ACHN (cell line): Measurements from ENCODE around the gene FAIM.
"Not testable (repeated sequence)": the region's sequence is repeated elsewhere in the genome, so short reads cannot be mapped to it uniquely, and the experiment has no call there.

Source experiments
- DNase-seq: peaks from one replicate; pipeline ENCODE4 v3.0.0-alpha.2; 2015
- in situ Hi-C: cut with HindIII; loops from 2 replicates; pipeline ENCODE4 v1.10.0; 2017; ENCODE audit warnings: low sequenced_read_pairs, low pct_ligation_motif_present, low pct_unique_long_range_greater_than_20kb

The FAIM gene

DNA sequence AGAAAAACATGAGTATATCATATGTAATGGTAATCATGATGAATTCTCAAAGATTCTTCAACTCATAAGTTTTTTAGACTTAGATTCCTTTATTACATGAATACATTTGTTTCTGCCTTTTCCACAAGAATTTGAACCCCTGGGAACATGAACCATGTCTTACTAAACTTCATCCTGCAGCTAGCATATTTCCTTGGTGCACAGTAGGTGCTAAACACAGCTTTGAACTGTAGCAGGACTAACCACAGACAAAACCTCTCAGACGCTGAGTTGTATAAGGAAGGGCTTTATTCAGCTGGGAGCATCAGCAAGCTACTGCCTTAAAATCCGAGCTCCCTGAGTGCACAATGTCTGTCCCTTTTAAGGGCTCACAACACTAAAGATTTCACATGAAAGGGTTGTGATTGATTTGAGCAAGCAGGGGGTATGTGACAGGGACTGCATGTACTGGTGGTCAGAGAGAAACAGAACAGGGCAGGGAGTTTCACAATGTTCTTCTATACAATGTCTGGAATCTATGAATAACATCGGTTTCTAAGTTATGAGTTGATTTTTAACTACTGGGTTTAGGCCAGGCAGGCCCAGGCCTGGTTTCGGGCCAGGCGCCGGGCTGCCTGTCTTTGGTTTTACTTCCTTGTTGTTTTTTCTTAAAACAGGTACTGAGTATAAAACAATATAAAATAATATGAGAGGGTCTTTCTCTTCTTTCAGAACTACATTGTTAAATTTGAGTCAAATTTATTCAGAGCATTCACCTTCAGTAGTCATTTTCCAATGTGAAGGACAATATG lies 11.2 kb upstream of the FAIM start:
- DNase-seq, in situ Hi-C loops: not testable (repeated sequence)

DNA sequence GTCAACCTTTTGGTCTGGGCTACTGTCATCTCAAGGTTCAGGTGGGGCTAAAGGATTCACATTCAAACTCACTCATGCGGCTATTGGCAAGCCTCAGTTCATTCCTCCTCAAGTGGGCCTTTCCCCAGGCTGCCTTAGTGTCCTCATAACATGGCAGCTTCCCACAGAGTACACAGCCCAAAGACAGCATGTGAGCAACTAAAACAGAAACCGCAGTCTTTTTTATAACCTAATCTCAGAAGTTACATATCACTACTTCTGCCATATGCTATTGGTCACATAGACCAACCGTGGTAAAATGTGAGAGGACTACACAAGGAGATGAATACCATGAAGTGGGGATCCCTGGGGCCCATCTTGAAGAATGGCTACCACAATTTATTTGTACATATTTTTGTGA lies 10.0 kb upstream of the FAIM start:
- no peak for DNase-seq
- in situ Hi-C loops = no loop called here

DNA sequence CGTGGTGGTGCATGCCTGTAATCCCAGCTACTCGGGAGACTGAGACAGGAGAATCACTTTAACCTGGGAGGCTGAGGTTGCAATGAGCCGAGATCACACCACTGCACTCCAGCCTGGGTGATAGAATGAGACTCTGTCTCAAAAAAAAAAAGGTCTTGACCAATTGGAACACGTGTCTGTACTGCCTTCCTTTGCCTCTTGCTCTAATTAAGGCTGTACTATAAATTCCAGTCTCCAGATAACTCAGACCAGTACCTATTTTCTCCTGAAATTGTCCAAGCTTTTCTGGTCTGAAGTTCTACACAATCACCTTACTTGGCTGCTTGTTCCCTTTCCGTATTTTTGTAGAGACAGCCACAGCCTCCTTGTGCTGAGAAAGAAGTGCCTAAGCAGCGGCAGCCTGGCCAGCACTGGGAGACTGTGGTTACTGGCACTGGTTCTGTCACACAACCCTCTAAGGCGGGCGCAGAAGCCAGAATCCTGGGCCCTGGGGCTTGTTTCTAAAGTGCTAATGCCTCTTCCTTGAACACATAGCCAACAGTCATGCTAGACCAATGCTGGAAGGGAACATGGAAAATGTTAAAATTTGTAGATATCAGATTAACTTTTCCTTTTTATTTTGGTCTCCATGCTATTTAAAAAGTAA lies 8.3 kb upstream of the FAIM start:
- DNase-seq = no peak
- in situ Hi-C loops = no loop called here

DNA sequence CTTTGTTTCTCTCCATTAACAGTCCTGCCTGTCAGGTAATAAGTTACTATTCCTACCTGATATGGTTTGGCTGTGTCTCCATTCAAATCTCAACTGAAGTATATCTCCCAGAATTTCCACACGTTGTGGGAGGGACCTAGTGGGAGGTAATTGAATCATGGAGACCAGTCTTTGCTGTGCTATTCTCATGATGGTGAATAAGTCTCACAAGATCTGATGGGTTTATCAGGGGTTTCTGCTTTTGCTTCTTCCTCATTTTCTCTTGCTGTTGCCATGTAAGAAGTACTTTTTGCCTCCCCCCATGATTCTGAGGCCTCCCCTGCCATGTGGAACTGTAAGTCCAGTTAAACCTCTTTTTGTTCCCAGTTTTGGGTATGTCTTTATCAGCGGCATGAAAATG lies 6.9 kb upstream of the FAIM start:
- in situ Hi-C loops, DNase-seq: not testable (repeated sequence)

DNA sequence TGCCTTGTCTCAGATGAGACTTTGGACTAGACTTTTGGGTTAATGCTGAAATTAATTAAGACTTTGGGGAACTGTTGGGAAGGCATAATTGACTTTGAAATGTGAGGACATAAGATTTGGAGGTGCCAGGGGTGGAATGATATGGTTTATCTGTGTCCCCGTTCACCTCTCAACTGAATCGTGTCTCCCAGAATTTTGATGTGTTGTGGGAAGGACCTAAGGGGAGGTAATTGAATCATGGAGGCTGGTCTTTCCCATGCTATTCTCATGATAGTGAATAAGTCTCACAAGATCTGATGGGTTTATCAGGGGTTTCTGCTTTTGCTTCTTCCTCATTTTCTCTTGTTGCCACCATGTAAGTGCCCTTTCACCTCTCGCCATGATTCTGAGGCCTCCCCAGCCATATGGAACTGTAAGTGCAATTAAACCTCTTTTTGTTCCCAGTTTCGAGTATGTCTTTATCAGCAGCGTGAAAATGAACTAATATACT lies 4.4 kb upstream of the FAIM start:
- in situ Hi-C loops, DNase-seq: not testable (repeated sequence)

DNA sequence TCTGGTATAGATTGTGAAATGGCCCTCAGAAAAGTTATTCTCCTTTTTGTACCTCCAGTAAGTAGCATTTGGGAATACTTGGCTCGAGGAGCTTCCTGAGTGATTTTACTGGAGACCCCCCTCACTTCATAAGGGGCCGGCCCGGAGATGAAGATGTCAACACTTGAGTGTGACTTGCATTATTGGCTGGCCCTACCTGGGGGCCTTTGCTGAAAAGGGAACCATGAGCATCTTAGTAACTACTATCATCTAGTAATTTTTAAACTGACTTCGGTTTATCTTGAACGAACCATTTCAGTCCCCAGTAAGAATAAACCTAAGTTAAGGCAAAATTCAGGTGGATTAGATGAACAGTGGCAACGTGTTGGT lies 1.3 kb downstream of the FAIM start:
- DNase-seq = no peak
- in situ Hi-C loops = no loop called here

DNA sequence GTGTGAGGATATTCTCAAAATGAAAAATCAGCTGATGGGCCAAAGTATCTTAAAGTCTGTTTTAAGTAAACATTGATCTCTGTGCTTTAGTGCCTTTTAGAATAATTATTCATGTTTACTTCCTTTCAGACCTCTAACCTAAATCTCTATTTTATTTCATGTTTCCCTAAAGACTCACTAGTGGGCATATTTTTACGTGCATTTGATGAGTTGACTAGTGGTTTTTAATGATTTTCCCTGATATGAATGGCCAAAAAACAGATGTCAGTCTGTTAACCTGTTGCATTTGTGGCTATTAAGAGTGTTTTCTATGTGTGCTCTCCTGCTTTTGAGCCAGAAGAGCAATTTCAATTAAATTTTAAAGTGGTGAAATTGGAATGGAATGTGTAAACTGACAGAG lies 6.9 kb downstream of the FAIM start:
- in situ Hi-C loops = no loop called here
- DNase-seq = no peak

DNA sequence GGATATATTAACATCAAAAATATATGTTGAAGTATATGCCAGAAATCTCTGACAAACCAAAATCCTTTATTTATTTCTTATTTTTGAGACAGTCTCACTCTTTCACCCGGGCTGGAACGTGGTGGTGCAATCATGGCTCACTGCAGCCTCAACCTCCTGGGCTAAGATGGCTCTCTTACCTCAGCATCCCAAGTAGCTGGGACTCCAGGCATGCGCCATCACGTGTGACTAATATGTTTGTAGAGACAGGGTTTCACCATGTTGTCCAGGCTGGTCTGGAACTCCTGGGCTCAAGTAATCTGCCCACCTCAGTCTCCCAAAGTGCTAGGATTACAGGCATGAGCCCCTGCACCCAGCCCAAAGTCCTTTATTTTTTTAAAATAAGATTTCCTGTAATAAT lies 11.9 kb downstream of the FAIM start:
- DNase-seq = no peak
- in situ Hi-C loops = no loop called here

DNA sequence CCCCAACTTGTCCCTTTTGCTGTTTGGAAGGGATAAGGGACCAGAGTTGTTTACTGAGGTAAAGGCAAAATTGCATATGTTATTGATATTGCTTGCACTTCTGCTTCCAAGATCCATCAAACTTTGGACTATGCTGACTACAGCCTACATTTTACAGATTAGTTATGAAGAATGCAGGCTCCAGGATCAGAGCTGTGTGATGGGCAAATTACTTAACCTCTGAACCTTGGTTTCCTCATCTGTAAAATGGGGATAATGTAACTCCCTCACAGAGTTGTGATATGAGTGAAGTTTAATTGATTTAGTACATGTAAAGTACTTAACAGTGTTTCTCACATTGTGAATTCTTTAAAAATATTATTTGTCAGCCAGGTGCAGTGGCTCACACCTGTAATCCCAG lies 15.9 kb downstream of the FAIM start:
- in situ Hi-C loops = no loop called here
- DNase-seq = no peak

DNA sequence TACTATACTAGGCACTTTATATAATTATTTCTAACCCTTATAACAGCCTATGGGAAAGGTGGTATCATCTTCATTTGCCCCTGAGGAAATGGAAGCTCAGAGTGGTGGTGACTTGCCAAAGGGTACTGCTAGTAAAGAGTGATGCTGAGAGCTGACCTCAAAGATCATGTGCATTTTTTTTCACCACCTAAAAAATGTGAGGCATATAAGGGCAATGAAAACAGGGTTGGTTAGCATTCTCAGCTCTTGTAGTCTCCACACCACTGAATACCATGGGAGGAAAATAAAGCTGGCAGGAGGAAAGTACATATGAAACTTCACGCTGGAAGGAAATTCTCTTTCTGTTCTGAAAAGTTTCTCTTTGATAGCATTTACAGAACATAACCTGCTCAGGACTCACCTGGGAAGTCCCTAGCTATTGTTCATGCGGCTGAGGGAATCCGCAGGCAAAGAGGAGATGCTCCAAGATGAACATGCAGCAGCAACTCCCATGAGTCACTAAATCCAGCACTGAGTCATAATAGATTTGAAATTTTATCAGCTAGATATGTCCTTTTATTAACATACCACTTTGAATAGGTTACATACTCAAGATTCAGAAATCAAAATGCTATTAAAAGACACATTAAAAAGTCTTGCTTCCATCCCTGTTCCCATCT lies 17.3 kb downstream of the FAIM start:
- no peak for DNase-seq
- in situ Hi-C loops = no loop called here

DNA sequence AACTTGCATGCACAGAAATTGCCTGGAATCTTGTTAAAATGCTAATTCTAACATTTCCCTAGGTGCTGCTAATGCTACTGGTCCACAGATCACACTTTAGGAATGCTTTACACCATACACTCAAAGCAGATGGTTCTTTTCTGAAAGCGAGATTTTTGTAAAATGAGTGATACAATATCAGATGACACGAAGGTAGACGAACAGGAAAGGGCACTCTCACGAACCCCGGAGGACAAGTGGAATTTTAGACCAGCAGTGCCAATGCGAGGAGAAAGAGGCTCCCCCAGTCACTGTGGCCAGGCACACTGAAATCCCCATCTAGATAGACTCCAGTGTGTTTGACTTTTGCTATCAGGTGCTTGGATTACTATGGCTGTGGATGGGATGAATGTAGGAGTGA lies 21.0 kb downstream of the FAIM start:
- DNase-seq = no peak
- in situ Hi-C loops = no loop called here

DNA sequence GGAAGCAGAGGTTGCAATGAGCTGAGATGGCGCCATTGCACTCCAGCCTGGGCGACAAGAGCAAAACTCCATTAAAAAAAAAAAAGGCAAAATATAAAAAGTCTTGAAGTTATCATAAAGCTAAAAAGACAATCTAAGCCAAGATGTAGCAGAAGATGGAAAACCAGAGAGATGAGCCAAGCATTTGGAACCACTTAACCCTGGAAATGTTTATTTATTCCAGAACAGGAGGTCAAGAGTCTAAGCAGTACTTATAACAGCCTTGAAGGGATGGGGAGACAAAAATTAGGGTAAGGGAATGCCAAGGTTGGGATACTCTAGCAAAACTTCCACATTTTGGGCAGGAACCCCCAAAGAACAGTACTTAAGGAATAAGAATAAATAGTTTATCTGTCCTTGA lies 30.1 kb downstream of the FAIM start:
- no peak for DNase-seq
- in situ Hi-C loops = no loop called here

DNA sequence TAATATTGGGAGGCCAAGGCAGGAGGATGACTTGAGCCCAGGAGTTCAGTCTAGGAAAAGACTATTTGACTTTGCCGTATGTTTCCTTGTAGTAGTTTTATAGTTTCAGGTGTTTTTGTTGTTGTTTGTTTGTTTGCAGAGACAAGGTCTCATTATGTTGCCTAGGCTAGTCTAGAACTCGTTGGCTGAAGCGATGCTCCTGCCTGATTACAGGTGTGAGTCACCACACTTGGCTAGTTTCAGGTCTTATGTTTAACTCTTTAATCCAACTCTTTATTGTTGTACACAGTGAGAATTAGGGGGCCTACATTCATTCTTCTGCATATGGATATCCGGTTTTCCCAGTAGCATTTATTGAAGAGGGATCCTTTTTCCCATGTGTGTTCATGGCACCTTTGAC lies 32.0 kb downstream of the FAIM start:
- in situ Hi-C loops = no loop called here
- no peak for DNase-seq

DNA sequence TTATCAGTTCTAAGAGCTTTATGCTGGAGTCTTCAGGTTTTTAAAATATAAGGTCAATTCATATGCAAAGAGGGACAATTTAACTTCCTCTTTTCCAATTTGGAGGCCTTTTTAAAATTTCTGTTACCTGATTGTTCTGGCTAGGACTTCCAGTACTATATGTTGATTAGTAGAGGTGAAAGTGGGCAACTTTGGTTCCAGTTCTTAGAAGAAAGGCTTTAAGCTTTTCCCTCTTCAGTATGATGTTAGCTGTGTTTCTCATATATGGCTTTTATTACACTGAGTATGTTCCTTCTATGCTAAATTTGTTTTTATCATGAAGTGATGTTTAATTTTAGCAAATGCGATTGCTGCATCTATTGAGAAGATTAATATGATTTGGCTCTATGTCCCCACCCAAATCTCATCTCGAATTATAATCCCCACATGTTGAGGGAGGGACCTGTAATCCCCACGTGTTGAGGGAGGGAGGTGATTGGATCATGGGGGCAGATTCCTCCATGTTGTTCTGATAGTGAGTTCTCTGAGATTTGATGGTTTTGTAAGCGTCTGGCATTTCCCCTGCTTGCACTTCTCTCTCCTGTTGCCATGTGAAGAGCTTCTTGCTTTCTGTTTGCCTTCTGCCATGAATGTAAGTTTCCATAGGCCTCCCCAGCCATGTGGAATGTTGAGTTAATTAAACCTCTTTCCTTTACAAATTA lies 33.8 kb downstream of the FAIM start:
- in situ Hi-C loops = no loop called here
- no peak for DNase-seq

DNA sequence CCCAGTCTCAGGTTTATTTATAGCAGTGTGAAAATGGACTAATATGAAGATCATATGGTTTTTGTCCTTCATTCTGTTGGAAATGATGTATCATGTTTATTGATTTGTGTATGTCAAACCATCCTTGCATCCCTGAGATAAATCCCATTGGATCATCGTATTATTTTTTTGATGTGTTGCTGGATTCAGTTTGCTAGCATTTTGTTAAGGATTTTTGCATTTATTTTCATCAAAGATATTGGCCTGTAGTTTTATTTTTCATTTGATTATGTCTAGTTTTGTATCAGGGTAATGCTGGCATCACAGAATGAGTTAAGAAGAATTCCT lies 34.3 kb downstream of the FAIM start:
- in situ Hi-C loops = no loop called here
- DNase-seq = no peak

DNA sequence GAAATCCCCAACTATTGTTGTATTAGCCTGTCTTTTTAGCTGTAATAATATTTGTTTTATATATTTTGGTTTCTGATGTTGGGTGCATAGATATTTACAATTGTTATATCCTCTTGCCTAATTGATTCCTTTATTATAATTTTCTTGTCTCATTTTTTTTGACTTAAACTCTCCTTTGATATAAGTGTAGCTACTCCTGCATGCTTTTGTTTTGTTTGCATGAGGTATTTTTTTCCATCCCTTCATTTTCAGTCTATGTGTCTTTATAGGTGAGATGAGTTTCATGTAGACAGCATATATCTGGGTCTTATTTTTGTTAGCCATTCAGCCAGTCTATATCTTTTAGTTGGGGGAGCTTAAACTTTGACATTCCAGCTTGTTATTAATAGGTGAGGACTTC lies 37.4 kb downstream of the FAIM start:
- in situ Hi-C loops = no loop called here
- DNase-seq = no peak

DNA sequence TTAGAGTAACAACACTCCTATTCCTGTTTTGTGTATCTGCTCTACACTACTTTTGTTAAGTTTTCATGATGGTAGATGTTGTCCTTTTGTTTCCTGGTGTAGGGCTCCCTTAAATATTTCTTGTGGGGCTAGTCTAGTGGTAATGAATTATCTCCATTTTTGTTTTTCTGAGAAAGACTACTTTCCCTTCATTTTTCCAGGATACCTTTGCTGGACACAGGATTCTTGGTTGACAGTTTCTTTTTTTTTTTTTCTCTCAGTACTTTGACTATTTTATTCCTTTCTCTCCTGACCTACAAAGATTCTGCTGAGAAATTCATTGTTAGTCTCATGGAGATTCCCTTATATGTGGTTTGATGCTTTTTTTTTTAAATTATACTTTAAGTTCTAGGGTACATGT lies 37.9 kb downstream of the FAIM start:
- in situ Hi-C loops = no loop called here
- no peak for DNase-seq

DNA sequence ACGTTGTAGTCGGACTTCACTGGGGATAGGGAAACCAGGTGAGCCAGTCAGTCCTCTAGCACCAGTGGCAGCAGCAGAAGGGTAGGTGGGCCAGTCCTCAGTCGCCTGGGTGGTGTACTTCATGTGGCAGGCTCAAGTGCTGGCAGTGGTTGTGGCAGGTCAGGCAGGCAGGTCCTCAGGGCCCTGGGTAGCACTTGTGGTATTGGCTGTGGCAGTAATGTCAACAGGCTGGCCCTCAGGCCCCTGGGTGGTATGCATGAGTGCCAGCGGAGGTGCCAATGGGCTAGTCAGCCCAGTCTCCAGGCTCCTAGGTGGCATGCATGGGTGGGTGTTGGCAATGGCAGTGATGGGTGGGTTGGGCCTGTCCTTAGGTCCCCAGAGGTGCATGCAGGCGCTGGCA lies 40.6 kb downstream of the FAIM start:
- DNase-seq = no peak
- in situ Hi-C loops = no loop called here

DNA sequence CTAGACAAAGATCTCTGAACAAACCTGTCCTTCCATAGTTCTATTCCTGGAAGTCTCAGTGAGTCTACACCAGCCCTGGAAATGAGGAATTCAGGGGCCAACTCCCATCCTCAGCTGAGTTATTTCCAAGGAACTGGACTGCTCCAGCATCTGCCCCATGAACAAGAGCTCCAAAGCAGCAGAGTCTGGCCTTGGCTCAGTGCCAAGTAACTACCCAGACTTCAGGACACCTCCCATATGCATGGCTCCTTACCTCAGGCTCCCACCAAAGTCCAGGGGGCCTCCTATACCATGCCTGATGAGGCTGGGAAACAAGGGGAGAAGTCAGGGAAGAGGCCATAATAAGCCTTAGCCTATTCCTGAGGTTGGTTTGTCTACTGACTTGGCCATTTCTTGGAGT lies 45.0 kb downstream of the FAIM start:
- DNase-seq = no peak
- in situ Hi-C loops = no loop called here
